Stimulated activated CD8-positive, alpha-beta memory T cell treated with anti-CD3 and anti-CD28 coated beads, Interleukin-7, amount 100 ng/mL, for 4 hours (primary cell): ENCODE results near the gene FGF4.

Experiments
- DNase-seq, 2 donors: peaks; one replicate each; pipeline ENCODE4 v3.0.0-alpha.2; 2020; ENCODE audit warnings: low read depth in 2 of 2

The FGF4 gene

GRCh38 chr11:69775163-69775755, at the start of gene FGF4:
FGF4 (minus strand) TSS chr11:69775341; CDS start chr11:69775084, 257 bp downstream.
- DNase-seq = no peak

- no peak for DNase-seq
Observed at GRCh38 chr11:69823641-69824265, 48.6 kb upstream of the FGF4 start.

GRCh38 chr11:69822676-69823494, 47.7 kb upstream of the FGF4 start:
- DNase-seq = no peak

GRCh38 chr11:69821511-69822040, 46.4 kb upstream of the FGF4 start:
- DNase-seq = no peak

GRCh38 chr11:69820441-69820840, 45.3 kb upstream of the FGF4 start:
- no peak for DNase-seq

- DNase-seq = no peak
Observed at GRCh38 chr11:69819541-69820070, 44.5 kb upstream of the FGF4 start.

- no peak for DNase-seq
Observed at GRCh38 chr11:69818603-69819441, 43.7 kb upstream of the FGF4 start, which contains the start of gene FGF3. FGF3 (minus strand) TSS chr11:69819416; CDS start chr11:69818933, 483 bp downstream.

- no peak for DNase-seq
Observed at GRCh38 chr11:69818231-69818602, 43.1 kb upstream of the FGF4 start.

GRCh38 chr11:69817265-69818230, 42.4 kb upstream of the FGF4 start:
- DNase-seq = no peak

- DNase-seq = no peak
Observed at GRCh38 chr11:69816671-69817070, 41.5 kb upstream of the FGF4 start.

- no peak for DNase-seq
Observed at GRCh38 chr11:69815973-69816372, 40.8 kb upstream of the FGF4 start.

- DNase-seq = no peak
Observed at GRCh38 chr11:69814902-69815301, 39.8 kb upstream of the FGF4 start.

- DNase-seq = no peak
Observed at GRCh38 chr11:69814411-69814810, 39.3 kb upstream of the FGF4 start.

- no peak for DNase-seq
Observed at GRCh38 chr11:69813839-69814238, 38.7 kb upstream of the FGF4 start.

- DNase-seq = no peak
Observed at GRCh38 chr11:69812946-69813345, 37.8 kb upstream of the FGF4 start.

- DNase-seq = no peak
Observed at GRCh38 chr11:69812256-69812655, 37.1 kb upstream of the FGF4 start.

GRCh38 chr11:69811431-69811830, 36.3 kb upstream of the FGF4 start:
- DNase-seq = no peak

GRCh38 chr11:69810289-69811118, 35.4 kb upstream of the FGF4 start:
- no peak for DNase-seq

- DNase-seq = no peak
Observed at GRCh38 chr11:69808667-69809086, 33.5 kb upstream of the FGF4 start.
